Transverse colon (tissue), 4 donors: Measurements from ENCODE around the gene RPTOR.

Experiments used
- CTCF ChIP-seq, 5 experiments: fragments of 200-600 bp in 3 of 5; fragments of 450-650 bp in 2 of 5; sonication (generic) in 3 of 5; IDR thresholded peaks; 1 replicate in 2 of 5; 2 replicates in 3 of 5; pipeline ENCODE4 v1.5.1; 2016 to 2017; ENCODE audit warnings: antibody characterized with exemption in 5 of 5, inconsistent platforms in 3 of 5, mild to moderate bottlenecking in 2 of 5, moderate library complexity in 1 of 5
- EP300 ChIP-seq: sonication (generic); formaldehyde crosslinking; IDR thresholded peaks from one replicate; pipeline ENCODE4 v1.6.1; 2017; ENCODE audit warnings: antibody characterized with exemption, low read depth
- POLR2A ChIP-seq: fragments of 450-650 bp; IDR thresholded peaks from one replicate; pipeline ENCODE4 v1.6.1; 2016; ENCODE audit warnings: antibody characterized with exemption, mild to moderate bottlenecking, moderate library complexity
- POLR2AphosphoS5 ChIP-seq, 3 donors: sonication (generic); formaldehyde crosslinking; IDR thresholded peaks; one replicate each; pipeline ENCODE4 v1.6.1; 2016; ENCODE audit warnings: antibody characterized with exemption in 3 of 3

- TF ChIP-seq CTCF (IDR thresholded peaks at IDR 0.05) (no peak), POLR2A (no peak), POLR2AphosphoS5 (IDR thresholded peaks at IDR 0.05) (no peak), EP300 (no peak)
These were observed 362.6 kb downstream of the RPTOR start for GRCh38 chr17:80907281-80907680.
